Keratinocyte (primary cell): ENCODE results near the gene CLK4. TPM values are rescaled to one million over a fixed set of nuclear protein-coding genes. Genes with fewer than 3 reads are reported as not detected.
"Not testable (repeated sequence)": the region's sequence is repeated elsewhere in the genome, so short reads cannot be mapped to it uniquely, and the experiment has no call there.

Source experiments
- DNase-seq: peaks from one replicate; pipeline ENCODE4 v3.0.0-alpha.2; 2011; ENCODE audit warnings: low read depth, missing footprints, low spot score
- FAIRE-seq: peaks from 2 replicates; lab custom pipeline; 2011; peaks lifted over from hg19 to GRCh38; lab: Jason Lieb, UNC
- H2AFZ ChIP-seq: 2 replicates; pipeline ENCODE4 v1.6.0; 2012; ENCODE audit warnings: low read length, control low read depth, inconsistent platforms; ENCODE audit not compliant: control insufficient read depth
- H3K27ac ChIP-seq: 2 replicates; pipeline ENCODE4 v1.5.1; 2011; ENCODE audit warnings: low read length; ENCODE audit not compliant: control insufficient read depth, insufficient read depth
- H3K27me3 ChIP-seq: 3 replicates; pipeline ENCODE4 v1.6.0; 2011; ENCODE audit warnings: low read length; ENCODE audit not compliant: control insufficient read depth, insufficient read depth; ENCODE audit errors: extremely low read depth
- H3K36me3 ChIP-seq, 2 experiments: 2 replicates in 1 of 2; 3 replicates in 1 of 2; pipeline ENCODE4 v1.5.1; 2011; ENCODE audit warnings: low read length in 2 of 2, mild to moderate bottlenecking in 1 of 2; ENCODE audit not compliant: control insufficient read depth in 2 of 2, insufficient read depth in 2 of 2; ENCODE audit errors: extremely low read depth in 1 of 2
- H3K4me1 ChIP-seq: 3 replicates; pipeline ENCODE4 v1.5.1; 2011; ENCODE audit warnings: low read length; ENCODE audit not compliant: control insufficient read depth, insufficient read depth; ENCODE audit errors: extremely low read depth
- H3K4me2 ChIP-seq: 3 replicates; pipeline ENCODE4 v1.6.0; 2011; ENCODE audit warnings: low read depth, low read length; ENCODE audit not compliant: control insufficient read depth, insufficient read depth; ENCODE audit errors: extremely low read depth
- H3K4me3 ChIP-seq, 3 experiments: fragments of 200-600 bp in 1 of 3; sonication (generic) in 1 of 3; 2 replicates in 2 of 3; 3 replicates in 1 of 3; pipeline ENCODE4 v1.5.1; 2011 to 2016; ENCODE audit warnings: low read length in 3 of 3, mild to moderate bottlenecking in 3 of 3, control low read depth in 2 of 3, inconsistent platforms in 1 of 3, low read depth in 1 of 3, mixed read lengths in 1 of 3, mixed run types in 1 of 3, moderate library complexity in 1 of 3; ENCODE audit not compliant: control insufficient read depth in 2 of 3, insufficient read depth in 2 of 3; ENCODE audit errors: extremely low read depth in 1 of 3
- H3K79me2 ChIP-seq: 2 replicates; pipeline ENCODE4 v1.6.0; 2012; ENCODE audit warnings: low read length; ENCODE audit not compliant: control insufficient read depth, insufficient read depth
- H3K9ac ChIP-seq: 3 replicates; pipeline ENCODE4 v1.6.0; 2011; ENCODE audit warnings: low read length; ENCODE audit not compliant: control insufficient read depth, insufficient read depth; ENCODE audit errors: extremely low read depth
- H3K9me1 ChIP-seq: 3 replicates; pipeline ENCODE4 v1.6.0; 2011; ENCODE audit warnings: low read length; ENCODE audit not compliant: control insufficient read depth, insufficient read depth; ENCODE audit errors: extremely low read depth
- H3K9me3 ChIP-seq: 2 replicates; pipeline ENCODE4 v1.5.1; 2012; ENCODE audit warnings: low read depth, low read length; ENCODE audit not compliant: control insufficient read depth
- H4K20me1 ChIP-seq: 3 replicates; pipeline ENCODE4 v1.6.0; 2011; ENCODE audit warnings: low read length; ENCODE audit not compliant: control insufficient read depth, insufficient read depth; ENCODE audit errors: extremely low read depth
- CTCF ChIP-seq, 3 experiments: IDR thresholded peaks in 1 of 3; conservative IDR thresholded peaks in 1 of 3; optimal IDR thresholded peaks in 1 of 3; 2 replicates in 2 of 3; 3 replicates in 1 of 3; pipeline versions ENCODE3 to v1.5.1; 2011; ENCODE audit warnings: low read length in 3 of 3, mild to moderate bottlenecking in 3 of 3, moderate library complexity in 2 of 3, control low read depth in 1 of 3, inconsistent platforms in 1 of 3; ENCODE audit not compliant: insufficient read depth in 2 of 3; ENCODE audit errors: extremely low read depth in 1 of 3
- EZH2 ChIP-seq: IDR thresholded peaks from one replicate; pipeline ENCODE4 v1.6.1; 2012; ENCODE audit warnings: inconsistent platforms, mild to moderate bottlenecking, low read length, moderate library complexity
- dilution Hi-C: fragments of 300-500 bp; cut with MboI; formaldehyde crosslinking; loops from one replicate; pipeline ENCODE4 v1.7.0; 2020; ENCODE audit warnings: low sequenced_read_pairs; ENCODE audit not compliant: extremely low pct_ligation_motif_present
- polyA plus RNA-seq, 5 experiments: library from polyadenylated mRNA; depleted of rRNA in 3 of 5; stranded (reverse) in 3 of 5; stranded (forward) in 1 of 5; unstranded in 1 of 5; fragments of >200 nt; gene quantifications; 1 replicate in 1 of 5; 2 replicates in 3 of 5; 3 replicates in 1 of 5; pipeline versions ENCODE4 v1.2.1 to v1.2.3, GENCODE V29; 2011 to 2012; ENCODE audit warnings: missing spikeins in 2 of 5, low read depth in 1 of 5, low replicate concordance in 1 of 5

The CLK4 gene
- polyA plus RNA-seq, 1 donor (not counting 4 experiments of a cell fraction or from before 2014, with no cell fraction given), result 17.3 TPM

DNA sequence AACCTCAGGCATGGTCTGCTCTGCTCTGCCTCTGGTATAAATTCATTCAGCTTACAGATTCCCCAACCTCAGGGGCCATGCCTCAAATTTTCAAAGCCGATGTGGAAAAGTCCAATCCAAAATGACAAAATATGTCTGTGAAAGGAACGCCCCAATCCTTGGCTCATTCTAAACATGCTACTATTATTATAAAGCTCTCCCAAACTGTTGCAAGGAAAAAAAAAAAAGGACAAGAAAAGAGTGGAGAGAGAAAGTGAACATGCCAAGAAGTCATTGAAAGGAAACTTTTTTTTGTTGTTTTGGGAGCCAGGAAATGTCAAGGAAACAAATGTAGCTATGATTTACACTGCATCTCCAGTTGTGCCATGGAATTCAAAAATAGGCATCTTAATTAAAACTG is 40.5 kb downstream of the CLK4 start:
- Histone ChIP-seq H2AFZ (no peak overlapping the region), H3K4me1 (peaks cover 14% of the 10 kb centered on the region), H3K27ac (no peak overlapping the region), H3K4me2 (no peak overlapping the region), H3K27me3 (peaks cover 24% of the 10 kb centered on the region), H3K9ac (no peak overlapping the region), H3K36me3 (no peaks in the 10 kb centered on the region), H3K9me3 (peaks cover 3% of the 10 kb centered on the region), H4K20me1 (no peaks in the 10 kb centered on the region), H3K9me1 (no peaks in the 10 kb centered on the region), H3K79me2 (no peaks in the 10 kb centered on the region), H3K4me3 (no peak overlapping the region)
- FAIRE-seq (no peak), DNase-seq (no peak)
- TF ChIP-seq CTCF (optimal IDR thresholded peaks at IDR 0.05 in 1 of 3, IDR thresholded peaks at IDR 0.05 in 1 of 3, conservative IDR thresholded peaks at IDR 0.05 in 1 of 3; ENCODE audit: extremely low read depth in 1 of 3, insufficient read depth in 2 of 3, low read length in 3 of 3) (no peak), EZH2 (no peak)
- dilution Hi-C loops, result no loop called here

- H3K79me2 ChIP-seq, H3K4me2 ChIP-seq, H3K9me3 ChIP-seq, H3K4me3 ChIP-seq, H3K27ac ChIP-seq, H3K9me1 ChIP-seq, H2AFZ ChIP-seq, dilution Hi-C loops, H3K4me1 ChIP-seq, H3K36me3 ChIP-seq, H3K9ac ChIP-seq, H4K20me1 ChIP-seq: not testable (repeated sequence)
- H3K27me3 ChIP-seq, result peaks cover 24% of the 10 kb centered on the region
- FAIRE-seq (peak; percentile 71), DNase-seq (peak; percentile 26)
These were observed 41.4 kb downstream of the CLK4 start for GRCh38 chr5:178585421-178585820.

DNA sequence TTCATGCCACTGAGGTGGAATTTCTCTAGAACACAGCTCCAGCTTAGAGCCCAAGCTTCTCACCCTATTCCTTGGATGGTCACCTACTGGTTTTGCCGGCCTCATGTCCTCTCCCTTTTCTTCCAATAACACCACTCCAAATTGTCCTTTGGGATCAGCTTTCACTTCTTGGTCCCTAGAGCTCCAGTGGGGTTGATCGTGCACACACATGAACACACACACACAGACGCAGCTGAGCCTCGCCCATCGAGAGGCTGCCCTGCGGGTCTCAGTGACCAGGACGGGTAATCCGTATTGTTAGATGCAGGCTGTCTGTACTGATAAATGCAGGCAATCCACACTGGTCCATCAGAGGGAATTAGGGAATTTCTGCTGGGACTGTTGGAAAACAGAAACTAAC is 43.6 kb downstream of the CLK4 start:
- FAIRE-seq (no peak), DNase-seq (no peak)
- no peaks in the 10 kb centered on the region for H3K79me2 ChIP-seq
- H3K4me3 ChIP-seq, result no peak overlapping the region
- H3K4me2 ChIP-seq, result no peak overlapping the region
- no peaks in the 10 kb centered on the region for H3K4me1 ChIP-seq
- peaks cover 3% of the 10 kb centered on the region for H3K9me3 ChIP-seq
- H3K27me3 ChIP-seq, result peaks cover 11% of the 10 kb centered on the region
- no peak overlapping the region for H3K9ac ChIP-seq
- no peak overlapping the region for H3K27ac ChIP-seq
- TF ChIP-seq CTCF (optimal IDR thresholded peaks at IDR 0.05 in 1 of 3, IDR thresholded peaks at IDR 0.05 in 1 of 3, conservative IDR thresholded peaks at IDR 0.05 in 1 of 3; ENCODE audit: extremely low read depth in 1 of 3, insufficient read depth in 2 of 3, low read length in 3 of 3) (no peak), EZH2 (no peak)
- H3K9me1 ChIP-seq, result no peaks in the 10 kb centered on the region
- no peak overlapping the region for H2AFZ ChIP-seq
- no peaks in the 10 kb centered on the region for H3K36me3 ChIP-seq
- dilution Hi-C loops, result no loop called here
- no peaks in the 10 kb centered on the region for H4K20me1 ChIP-seq
